DND-41 (cell line): ENCODE measurements around the gene FGF8.

ENCODE experiments used
- ATAC-seq: fragments of 200-7000 bp; cut with Tn5 transposase; 3 replicates; pipeline ENCODE4 v1.9.1; 2021; ENCODE audit warnings: low read depth; ENCODE audit not compliant: insufficient read depth
- DNase-seq: peaks from one replicate; pipeline ENCODE4 v3.0.0-alpha.2; 2020
- H2AFZ ChIP-seq: 2 replicates; pipeline ENCODE4 v1.6.0; 2012; ENCODE audit warnings: low read depth, low read length
- H3K27ac ChIP-seq: 2 replicates; pipeline ENCODE4 v1.5.1; 2012; ENCODE audit warnings: low read length, inconsistent platforms
- H3K27me3 ChIP-seq: fragments of 200-600 bp; sonication (generic); 2 replicates; pipeline ENCODE4 v1.6.0; 2012; ENCODE audit warnings: low read length, mild to moderate bottlenecking, inconsistent platforms; ENCODE audit not compliant: insufficient read depth, poor library complexity
- H3K36me3 ChIP-seq: 2 replicates; pipeline ENCODE4 v1.5.1; 2012; ENCODE audit warnings: low read length, inconsistent platforms; ENCODE audit not compliant: insufficient read depth
- H3K4me1 ChIP-seq: 2 replicates; pipeline ENCODE4 v1.5.1; 2012; ENCODE audit warnings: mild to moderate bottlenecking, low read length; ENCODE audit not compliant: insufficient read depth
- H3K4me2 ChIP-seq: 2 replicates; pipeline ENCODE4 v1.6.0; 2012; ENCODE audit warnings: mild to moderate bottlenecking, moderate library complexity, low read length, inconsistent platforms; ENCODE audit not compliant: insufficient read depth
- H3K4me3 ChIP-seq, 2 experiments: fragments of 200-600 bp in 1 of 2; shearing (Covaris generic) in 1 of 2; 2 replicates each; pipeline ENCODE4 v1.5.1; 2012 to 2016; ENCODE audit warnings: inconsistent platforms in 2 of 2, low read length in 2 of 2, mild to moderate bottlenecking in 2 of 2, low read depth in 1 of 2, moderate library complexity in 1 of 2
- H3K79me2 ChIP-seq: 2 replicates; pipeline ENCODE4 v1.6.0; 2012; ENCODE audit warnings: low read length, inconsistent platforms; ENCODE audit not compliant: insufficient read depth
- H3K9ac ChIP-seq: 2 replicates; pipeline ENCODE4 v1.6.0; 2012; ENCODE audit warnings: low read depth, mild to moderate bottlenecking, inconsistent platforms, low read length, moderate library complexity
- H3K9me3 ChIP-seq: 2 replicates; pipeline ENCODE4 v1.5.1; 2012; ENCODE audit warnings: low read length, moderate library complexity, mild to moderate bottlenecking, inconsistent platforms; ENCODE audit not compliant: insufficient read depth, severe bottlenecking
- H4K20me1 ChIP-seq: 2 replicates; pipeline ENCODE4 v1.6.0; 2012; ENCODE audit warnings: low read length; ENCODE audit not compliant: insufficient read depth
- EZH2 ChIP-seq: IDR thresholded peaks from 3 replicates; pipeline ENCODE4 v1.6.1; 2012; ENCODE audit warnings: borderline replicate concordance, low read depth, mild to moderate bottlenecking, moderate library complexity, low read length, inconsistent platforms; ENCODE audit not compliant: severe bottlenecking
- TF ChIP-seq, protein P1 (sequence below): IDR thresholded peaks from 2 replicates; pipeline ENCODE4 v1.5.1; 2012; ENCODE audit warnings: borderline replicate concordance, low read length, moderate library complexity, mild to moderate bottlenecking; ENCODE audit not compliant: poor library complexity, severe bottlenecking; ENCODE audit errors: extremely low read depth

Gene FGF8

DNA sequence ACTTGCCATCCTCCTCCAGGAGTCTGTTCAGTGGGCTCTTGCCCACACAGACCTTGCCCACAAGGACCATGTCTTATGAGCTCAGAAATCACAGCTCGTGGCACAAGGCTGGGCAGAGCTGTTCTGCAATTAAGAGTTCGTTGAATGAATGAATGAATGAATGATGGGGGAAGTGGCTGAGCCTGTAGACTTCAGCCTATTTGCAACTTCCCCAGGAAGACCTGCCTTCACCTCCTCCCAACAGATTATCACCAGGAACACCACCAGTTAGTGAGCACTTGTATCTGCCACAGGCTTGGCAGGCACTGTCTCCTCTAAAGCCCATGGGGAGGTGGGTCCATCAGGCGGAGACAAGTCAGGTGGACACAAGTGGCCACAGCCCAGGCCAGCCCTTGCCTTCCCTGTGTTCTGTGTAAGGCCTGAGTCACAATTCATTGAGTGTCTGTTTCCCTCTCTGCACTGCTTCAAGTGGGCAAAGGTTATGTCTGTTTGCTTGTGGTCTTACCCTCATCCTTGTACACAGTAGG lies 1.8 kb upstream of the FGF8 start:
- Histone ChIP-seq H3K79me2 (peaks cover 12% of the 10 kb centered on the region), H3K4me1 (peaks cover 22% of the 10 kb centered on the region), H3K36me3 (peaks cover 19% of the 10 kb centered on the region), H2AFZ (no peak overlapping the region), H3K4me3 (no peak overlapping the region), H3K9ac (no peak overlapping the region), H3K27ac (no peak overlapping the region), H3K4me2 (no peak overlapping the region), H3K27me3 (no peaks in the 10 kb centered on the region), H4K20me1 (no peaks in the 10 kb centered on the region; the same call in 1 of the 2 replicates), H3K9me3 (no peaks in the 10 kb centered on the region)
- ATAC-seq (no peak), DNase-seq (no peak)
- TF ChIP-seq, protein P1, sequence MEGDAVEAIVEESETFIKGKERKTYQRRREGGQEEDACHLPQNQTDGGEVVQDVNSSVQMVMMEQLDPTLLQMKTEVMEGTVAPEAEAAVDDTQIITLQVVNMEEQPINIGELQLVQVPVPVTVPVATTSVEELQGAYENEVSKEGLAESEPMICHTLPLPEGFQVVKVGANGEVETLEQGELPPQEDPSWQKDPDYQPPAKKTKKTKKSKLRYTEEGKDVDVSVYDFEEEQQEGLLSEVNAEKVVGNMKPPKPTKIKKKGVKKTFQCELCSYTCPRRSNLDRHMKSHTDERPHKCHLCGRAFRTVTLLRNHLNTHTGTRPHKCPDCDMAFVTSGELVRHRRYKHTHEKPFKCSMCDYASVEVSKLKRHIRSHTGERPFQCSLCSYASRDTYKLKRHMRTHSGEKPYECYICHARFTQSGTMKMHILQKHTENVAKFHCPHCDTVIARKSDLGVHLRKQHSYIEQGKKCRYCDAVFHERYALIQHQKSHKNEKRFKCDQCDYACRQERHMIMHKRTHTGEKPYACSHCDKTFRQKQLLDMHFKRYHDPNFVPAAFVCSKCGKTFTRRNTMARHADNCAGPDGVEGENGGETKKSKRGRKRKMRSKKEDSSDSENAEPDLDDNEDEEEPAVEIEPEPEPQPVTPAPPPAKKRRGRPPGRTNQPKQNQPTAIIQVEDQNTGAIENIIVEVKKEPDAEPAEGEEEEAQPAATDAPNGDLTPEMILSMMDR: no peak
- no peak for TF ChIP-seq EZH2

DNA sequence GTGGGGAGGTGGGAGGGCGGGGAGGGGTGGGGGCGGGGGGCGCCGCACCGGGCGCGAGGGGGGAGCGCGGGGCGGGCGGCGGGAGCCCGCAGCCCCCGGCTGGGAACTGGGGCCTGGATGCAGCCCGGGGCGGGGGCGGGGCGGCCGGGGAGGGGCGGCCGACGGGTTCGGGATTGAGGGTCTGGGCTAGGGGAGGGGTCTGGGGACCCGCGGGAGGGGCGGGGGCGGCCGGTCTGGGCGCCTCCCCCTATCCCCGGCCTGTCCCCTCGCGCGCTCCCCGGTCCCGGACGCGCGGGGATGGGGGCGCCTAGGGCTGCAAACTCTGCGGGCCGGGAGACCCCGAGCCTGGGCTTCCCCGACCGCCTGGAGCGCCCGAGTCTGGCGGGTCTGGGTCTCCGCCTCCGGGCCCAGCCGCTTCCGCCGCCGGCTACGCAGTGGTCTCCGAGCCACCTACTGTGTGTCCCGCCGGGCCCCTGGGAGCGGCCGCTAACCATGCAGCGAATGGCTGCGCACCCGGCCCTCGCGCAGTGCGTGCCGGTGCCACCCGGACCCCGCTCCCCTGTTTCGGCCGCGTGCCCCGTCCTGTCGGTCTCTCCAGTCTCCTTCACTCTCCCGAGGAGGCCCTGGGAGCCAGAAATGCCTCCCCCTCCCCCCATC lies 375 bp upstream of the FGF8 start:
- H3K27ac ChIP-seq: no peak overlapping the region
- H3K36me3 ChIP-seq: peaks cover 11% of the 10 kb centered on the region
- H3K4me2 ChIP-seq: no peak overlapping the region
- no peaks in the 10 kb centered on the region for H3K9me3 ChIP-seq
- peaks cover 8% of the 10 kb centered on the region for H3K4me1 ChIP-seq
- no peak for TF ChIP-seq EZH2
- TF ChIP-seq, protein P1: no peak
- no peak for ATAC-seq
- H3K9ac ChIP-seq: no peak overlapping the region
- no peaks in the 10 kb centered on the region for H3K79me2 ChIP-seq
- H4K20me1 ChIP-seq: no peaks in the 10 kb centered on the region; the same call in 1 of the 2 replicates
- no peak overlapping the region for H3K4me3 ChIP-seq
- DNase-seq: no peak
- no peak overlapping the region for H2AFZ ChIP-seq
- H3K27me3 ChIP-seq: no peaks in the 10 kb centered on the region

DNA sequence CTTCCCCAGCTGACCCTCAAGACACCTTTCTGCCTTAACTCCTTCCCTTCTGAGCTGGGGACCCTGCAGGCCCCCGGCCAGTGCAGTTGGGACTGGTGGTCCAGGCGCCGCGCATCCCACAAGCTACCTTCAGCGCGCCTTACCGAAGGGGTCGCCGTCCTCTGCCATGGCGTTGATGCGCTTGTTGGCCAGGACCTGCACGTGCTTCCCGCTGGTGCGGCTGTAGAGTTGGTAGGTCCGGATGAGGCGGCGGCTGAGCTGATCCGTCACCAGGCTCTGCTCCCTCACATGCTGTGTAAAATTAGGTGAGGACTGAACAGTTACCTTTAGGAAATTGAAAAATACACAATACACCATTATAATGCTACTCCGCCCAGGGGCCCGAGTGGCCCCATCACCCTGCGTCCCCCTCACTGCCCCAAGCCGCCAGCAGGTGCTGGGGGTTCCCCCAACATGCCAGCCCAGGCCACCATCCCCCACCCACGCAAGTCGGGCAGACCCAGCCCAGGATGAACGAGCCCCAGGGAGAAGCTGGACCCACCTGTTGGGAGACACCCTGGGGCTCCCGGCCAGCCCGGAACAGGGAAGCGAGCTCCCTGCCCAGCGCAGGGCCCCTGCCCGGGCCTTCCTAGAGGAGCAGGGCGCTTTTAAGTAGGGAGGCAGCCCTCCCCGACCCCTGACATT lies 1.2 kb downstream of the FGF8 start:
- no peaks in the 10 kb centered on the region for H4K20me1 ChIP-seq
- H3K9me3 ChIP-seq: no peaks in the 10 kb centered on the region
- no peak for ATAC-seq
- DNase-seq: no peak
- H3K4me1 ChIP-seq: no peaks in the 10 kb centered on the region
- no peaks in the 10 kb centered on the region for H3K27me3 ChIP-seq
- H3K79me2 ChIP-seq: no peaks in the 10 kb centered on the region
- no peak overlapping the region for H2AFZ ChIP-seq
- H3K27ac ChIP-seq: no peak overlapping the region
- no peak overlapping the region for H3K9ac ChIP-seq
- H3K4me2 ChIP-seq: no peak overlapping the region
- H3K4me3 ChIP-seq: no peak overlapping the region
- no peaks in the 10 kb centered on the region for H3K36me3 ChIP-seq
- TF ChIP-seq EZH2: no peak
- TF ChIP-seq, protein P1: no peak
